ENCODE results near the gene MRPS6.

The MRPS6 gene

DNA sequence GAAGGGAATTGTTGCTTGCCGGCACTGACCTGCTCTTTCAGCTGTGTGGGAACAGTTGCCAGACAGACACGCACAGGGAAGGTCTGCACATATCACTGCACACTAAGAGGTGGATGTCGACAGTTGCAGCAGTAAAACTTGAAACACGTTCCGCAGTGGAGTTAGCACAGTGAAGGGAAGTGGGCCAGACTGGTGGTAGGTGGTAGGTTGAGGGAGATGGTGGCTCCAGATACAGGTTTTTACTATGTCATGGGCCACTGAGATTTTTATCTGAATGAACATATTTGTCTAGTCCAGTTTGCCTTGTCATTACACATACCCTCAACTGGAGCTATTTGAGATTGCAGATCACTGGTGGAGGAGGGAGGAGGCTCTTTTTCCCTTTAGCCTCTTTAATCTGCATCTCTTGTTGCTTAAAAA, 13.5 kb downstream of the MRPS6 start:
- DNase-seq (ENCODE audit: low read depth) = no peak

DNA sequence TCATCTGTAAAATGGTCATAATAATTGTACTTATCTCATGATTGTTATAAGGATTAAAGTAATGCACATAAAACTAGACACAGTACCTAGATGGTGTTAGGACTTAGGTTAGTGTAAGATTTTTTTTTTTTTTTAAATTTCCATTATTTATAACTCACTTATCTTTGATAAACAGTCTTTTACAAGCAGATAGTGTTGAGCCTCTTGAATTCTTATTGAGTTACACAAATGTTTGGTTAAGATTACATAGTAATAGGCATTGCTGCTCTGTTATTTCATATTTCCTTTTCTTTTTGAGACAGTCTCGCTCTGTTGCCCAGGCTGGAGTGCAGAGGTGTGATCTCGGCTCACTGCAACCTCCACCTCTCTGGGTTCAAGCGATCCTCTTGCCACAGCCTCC, 15.4 kb downstream of the MRPS6 start:
- H3K4me3 ChIP-seq (replicated peaks; ENCODE audit: low read depth, low read length) = no peak overlapping the region
- TF ChIP-seq, protein P1, sequence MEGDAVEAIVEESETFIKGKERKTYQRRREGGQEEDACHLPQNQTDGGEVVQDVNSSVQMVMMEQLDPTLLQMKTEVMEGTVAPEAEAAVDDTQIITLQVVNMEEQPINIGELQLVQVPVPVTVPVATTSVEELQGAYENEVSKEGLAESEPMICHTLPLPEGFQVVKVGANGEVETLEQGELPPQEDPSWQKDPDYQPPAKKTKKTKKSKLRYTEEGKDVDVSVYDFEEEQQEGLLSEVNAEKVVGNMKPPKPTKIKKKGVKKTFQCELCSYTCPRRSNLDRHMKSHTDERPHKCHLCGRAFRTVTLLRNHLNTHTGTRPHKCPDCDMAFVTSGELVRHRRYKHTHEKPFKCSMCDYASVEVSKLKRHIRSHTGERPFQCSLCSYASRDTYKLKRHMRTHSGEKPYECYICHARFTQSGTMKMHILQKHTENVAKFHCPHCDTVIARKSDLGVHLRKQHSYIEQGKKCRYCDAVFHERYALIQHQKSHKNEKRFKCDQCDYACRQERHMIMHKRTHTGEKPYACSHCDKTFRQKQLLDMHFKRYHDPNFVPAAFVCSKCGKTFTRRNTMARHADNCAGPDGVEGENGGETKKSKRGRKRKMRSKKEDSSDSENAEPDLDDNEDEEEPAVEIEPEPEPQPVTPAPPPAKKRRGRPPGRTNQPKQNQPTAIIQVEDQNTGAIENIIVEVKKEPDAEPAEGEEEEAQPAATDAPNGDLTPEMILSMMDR (IDR thresholded peaks at IDR 0.05; ENCODE audit: low read length, missing control alignments) = no peak
- no peak for DNase-seq (ENCODE audit: low read depth)

More for the DNA sequence above, 13.5 kb downstream of the MRPS6 start:
- TF ChIP-seq, protein P1 (IDR thresholded peaks at IDR 0.05; ENCODE audit: low read length, missing control alignments) = no peak
- no peak overlapping the region for H3K4me3 ChIP-seq (replicated peaks; ENCODE audit: low read depth, low read length)

DNA sequence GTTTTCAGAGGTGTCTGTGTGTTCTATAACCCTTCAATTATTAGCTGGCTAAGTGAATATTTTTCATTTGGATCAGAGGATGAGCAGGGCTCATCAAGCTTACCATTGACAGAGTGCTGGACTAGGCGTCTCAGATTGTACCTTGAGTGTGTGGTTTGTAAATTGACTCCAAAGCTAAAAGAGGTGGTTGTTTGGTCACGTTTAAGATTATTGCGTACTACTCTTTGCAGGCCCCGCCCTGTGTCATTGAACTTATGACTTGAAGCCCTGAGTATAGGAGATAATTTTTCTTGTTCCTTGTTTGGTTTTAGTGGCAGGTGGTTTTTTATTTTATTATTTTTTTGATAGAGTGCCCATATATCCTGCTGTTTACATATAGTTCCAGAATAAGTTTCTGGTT, 17.7 kb downstream of the MRPS6 start:
- TF ChIP-seq, protein P1 (IDR thresholded peaks at IDR 0.05; ENCODE audit: low read length, missing control alignments) = no peak
- DNase-seq (ENCODE audit: low read depth) = no peak
- H3K4me3 ChIP-seq (replicated peaks; ENCODE audit: low read depth, low read length) = no peak overlapping the region

DNA sequence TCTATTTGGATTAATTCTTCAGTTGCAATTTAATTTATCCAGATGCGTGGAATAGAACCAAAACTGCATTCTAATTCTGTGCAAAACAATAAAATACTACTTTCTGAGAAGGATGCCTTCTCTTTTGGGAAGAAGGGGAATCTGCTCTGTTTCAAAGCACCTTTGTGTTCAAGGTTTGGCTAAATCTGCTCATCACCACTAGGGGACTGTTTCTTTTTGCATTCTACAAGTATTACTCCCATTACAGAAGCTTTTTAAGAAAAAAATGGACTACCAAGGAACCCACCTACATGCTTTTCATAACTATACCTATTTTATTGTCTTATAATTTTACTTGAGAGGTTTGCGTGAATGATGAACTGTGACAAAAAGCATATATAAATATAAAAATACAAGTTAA, 18.2 kb downstream of the MRPS6 start:
- TF ChIP-seq, protein P1 (IDR thresholded peaks at IDR 0.05; ENCODE audit: low read length, missing control alignments) = peak; percentile 49
- H3K4me3 ChIP-seq (replicated peaks; ENCODE audit: low read depth, low read length) = no peak overlapping the region
- peak; percentile 17 for DNase-seq (ENCODE audit: low read depth)

DNA sequence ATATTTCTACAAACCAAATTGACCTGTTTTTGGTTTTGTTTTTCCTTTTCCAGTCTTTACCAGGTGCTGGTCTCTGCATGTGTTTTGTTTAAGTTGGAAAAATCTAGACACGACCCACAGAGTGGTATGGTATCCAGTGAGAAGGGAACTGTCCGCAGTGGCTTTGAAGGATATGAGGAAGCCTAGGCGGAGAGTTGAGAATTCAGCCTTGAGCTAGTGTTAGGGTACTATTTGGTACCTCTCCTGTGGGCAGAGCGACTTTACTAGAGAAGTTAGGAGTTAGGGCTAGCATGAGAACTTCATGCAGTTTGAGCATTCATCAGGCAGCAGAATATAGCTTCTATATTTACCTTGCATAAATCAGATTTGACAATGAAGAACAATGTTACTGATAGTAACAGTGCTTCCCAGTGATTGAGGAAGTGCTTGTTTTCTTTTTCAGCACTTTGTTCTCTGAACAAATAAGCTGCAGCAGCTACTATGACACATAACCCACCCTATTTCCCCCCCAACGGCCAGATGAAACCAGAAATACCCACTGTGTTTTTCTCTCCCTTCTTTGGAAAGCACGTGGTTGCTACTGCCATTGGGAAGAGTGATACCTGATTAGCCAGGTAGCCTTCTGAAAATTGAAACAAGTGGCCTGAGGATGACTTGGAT, 19.0 kb downstream of the MRPS6 start:
- peak; percentile 3 for DNase-seq (ENCODE audit: low read depth)
- TF ChIP-seq, protein P1 (IDR thresholded peaks at IDR 0.05; ENCODE audit: low read length, missing control alignments) = no peak
- H3K4me3 ChIP-seq (replicated peaks; ENCODE audit: low read depth, low read length) = no peak overlapping the region

DNA sequence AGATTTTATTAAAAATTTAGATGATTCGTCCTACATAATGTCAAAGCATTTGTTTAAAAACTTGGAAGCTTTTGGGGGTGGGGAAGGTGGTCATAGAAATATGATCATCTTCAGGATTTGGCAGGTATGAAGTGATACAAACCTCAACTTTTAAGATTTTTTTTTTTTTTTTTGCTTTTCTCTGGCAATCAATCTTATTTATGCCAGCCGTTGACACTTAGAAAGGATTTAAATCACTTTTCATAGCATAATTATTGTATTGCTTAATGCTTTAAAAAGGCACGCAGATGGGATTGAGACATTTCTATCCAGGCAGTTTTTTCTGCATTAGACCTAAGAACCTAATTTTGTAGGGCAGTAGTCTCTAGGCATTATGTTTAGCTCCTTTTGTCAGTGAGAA, 19.7 kb downstream of the MRPS6 start:
- TF ChIP-seq, protein P1 (IDR thresholded peaks at IDR 0.05; ENCODE audit: low read length, missing control alignments) = no peak
- no peak overlapping the region for H3K4me3 ChIP-seq (replicated peaks; ENCODE audit: low read depth, low read length)
- DNase-seq (ENCODE audit: low read depth) = no peak

DNA sequence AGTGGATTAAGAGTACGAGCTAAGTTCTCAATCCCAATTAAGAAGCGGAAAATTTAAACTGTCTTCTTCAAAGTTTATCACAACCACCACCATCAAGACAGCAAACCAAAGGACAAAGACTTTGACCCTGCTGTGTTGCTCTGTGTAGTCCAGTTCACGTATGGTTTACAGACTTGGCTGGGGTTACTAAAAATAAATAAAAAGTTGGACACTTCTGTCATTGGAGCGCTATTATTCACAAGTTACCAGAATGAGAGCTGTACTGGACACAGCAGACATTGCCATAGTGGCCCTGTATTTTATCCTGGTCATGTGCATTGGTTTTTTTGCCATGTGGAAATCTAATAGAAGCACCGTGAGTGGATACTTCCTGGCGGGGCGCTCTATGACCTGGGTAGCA, 21.6 kb downstream of the MRPS6 start:
- H3K4me3 ChIP-seq (replicated peaks; ENCODE audit: low read depth, low read length) = no peak overlapping the region
- DNase-seq (ENCODE audit: low read depth) = no peak
- TF ChIP-seq, protein P1 (IDR thresholded peaks at IDR 0.05; ENCODE audit: low read length, missing control alignments) = no peak
